ENCODE measurements around the gene TCF20.

The TCF20 gene

DNA sequence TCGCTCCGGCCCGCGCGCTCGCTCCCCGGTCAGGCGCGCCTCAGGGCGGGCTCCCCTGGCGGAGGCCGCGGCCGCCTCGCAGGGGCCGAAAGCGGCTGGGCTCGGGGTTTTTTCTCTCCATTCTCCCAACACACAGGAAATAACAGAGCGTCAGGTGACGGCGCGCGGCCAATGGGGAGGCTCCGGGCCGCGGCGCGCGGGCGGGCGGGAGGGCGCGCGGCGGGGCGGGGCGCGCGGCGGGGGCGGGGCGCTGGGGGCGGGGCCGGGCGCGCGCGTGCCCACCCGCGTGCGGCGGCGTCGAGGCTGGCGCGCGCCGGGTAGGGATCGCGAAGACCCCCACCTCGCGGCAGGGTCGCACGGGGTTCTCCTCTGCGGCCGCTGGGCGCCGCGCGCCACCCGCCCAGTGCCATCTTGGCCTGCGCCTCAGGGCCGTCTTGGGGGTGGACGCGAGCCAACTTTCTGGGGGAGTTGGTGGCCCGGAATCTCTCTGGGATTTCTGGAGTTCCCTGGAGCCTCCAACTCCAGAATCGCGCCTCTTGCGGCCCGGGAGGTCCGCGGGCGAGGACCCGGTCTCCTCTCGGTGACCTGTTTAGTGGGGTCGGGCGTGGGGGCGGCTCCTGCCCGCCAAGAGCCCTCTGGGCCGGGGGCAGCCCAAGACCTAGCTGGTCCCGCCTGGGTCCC is at the start of gene TCF20:
Gene TCF20 (minus strand): TSS at position 144 of the 681 bp plus-strand sequence. CDS start 55,348 bp downstream, outside the sequence.
- peak; percentile 63 for DNase-seq (ENCODE audit: low read depth)

DNA sequence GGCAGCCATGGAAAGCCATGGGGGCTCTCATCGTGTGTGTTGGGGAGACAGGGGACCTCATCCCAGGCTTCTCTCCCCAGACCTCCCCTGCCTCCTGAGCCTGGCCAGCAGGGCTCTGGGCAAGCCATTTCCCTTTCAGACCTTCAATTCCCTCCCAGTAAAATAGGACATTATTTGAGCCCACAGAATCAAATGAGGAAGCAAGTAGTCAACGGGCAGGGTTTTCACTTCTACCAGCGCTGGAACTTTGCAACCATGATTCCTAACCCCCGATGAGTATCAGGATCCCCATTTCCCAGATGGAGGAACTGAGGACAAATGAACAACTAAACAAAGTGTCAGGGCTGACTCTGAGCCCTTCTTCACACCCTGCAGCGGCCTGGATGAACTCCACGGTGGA is 48.9 kb upstream of the TCF20 start:
- no peak for DNase-seq (ENCODE audit: low read depth)

DNA sequence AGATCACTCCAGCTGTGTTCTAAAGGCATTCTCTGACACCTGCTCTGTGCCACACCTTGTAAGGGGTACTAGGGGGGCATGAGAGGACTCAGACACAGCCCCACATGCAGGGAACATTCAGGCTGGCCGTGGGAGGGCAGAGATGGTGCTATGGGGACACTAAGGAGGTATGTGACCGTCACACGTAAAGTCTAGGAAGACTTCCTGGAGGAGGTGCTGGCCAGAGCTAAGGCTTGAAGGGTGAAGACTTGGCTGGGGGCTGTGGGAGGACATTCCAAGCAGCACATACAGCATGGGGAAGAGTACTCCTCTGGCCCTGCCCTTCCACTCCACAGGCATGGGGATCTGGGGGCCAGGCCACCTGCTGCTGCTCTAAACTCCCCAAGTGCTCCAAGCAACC is 48.5 kb upstream of the TCF20 start:
- DNase-seq (ENCODE audit: low read depth), result no peak

DNA sequence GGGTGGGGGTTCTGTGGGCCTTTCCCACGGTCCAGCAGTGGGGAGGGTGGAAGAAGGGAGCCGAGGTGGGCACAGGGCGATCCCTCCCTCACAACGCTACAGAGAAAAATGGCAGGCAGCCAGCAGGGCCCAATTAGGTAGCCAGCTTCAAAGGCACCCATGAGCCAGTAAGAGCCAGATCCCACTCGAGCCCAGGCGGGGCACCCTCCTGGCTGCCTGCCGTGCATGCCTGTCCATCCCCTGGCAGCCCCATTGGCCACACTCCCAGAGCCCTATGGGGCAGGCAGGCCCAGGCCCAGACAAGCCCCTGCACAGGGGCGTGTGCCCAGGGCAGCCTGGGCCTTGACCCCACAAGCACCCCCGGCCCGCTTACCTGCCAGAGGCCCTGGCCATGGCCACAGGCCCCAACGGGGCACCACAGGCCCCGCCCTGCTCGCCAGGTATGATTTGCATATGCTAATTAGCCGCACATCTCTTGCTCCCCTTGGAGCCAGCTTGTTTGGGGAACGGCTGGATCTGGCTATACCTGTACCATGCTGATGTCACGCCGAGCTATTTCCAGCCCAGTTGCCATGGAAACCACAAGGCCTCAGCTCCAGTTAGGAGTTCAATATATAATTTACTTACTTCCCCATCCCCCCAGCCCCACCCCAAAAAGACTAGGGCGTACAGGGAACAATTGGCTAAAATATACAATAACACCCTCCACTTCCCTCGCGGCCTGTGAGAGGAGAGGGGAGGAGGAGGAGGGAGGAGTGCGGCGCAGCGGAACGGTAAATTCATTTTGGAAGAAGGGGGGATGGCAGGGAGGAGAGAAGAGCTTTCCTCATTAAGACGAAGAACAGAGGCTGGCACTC is 47.5 kb upstream of the TCF20 start:
- DNase-seq (ENCODE audit: low read depth), result no peak

- DNase-seq (ENCODE audit: low read depth), result peak; percentile 9
Measured at GRCh38 chr22:42317008-42317407, 46.6 kb upstream of the TCF20 start.

DNA sequence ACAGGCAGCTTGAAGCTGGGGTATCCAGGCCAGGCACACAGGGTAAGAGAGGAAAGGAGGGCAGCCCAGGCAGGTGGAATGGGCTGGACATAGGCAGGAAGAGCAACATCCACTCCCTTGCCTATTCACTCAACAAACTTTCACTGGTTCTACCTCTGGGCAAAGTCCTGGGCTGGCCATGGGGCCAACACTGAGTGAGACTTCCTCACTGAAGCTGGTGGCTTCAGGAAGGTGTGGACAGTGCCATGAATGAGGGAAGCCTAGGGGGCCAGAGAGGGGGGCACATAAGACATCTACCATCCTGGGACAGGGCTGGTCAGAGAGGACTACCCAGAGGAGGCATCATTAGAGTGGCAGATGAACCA is 44.9 kb upstream of the TCF20 start:
- no peak for DNase-seq (ENCODE audit: low read depth)

DNA sequence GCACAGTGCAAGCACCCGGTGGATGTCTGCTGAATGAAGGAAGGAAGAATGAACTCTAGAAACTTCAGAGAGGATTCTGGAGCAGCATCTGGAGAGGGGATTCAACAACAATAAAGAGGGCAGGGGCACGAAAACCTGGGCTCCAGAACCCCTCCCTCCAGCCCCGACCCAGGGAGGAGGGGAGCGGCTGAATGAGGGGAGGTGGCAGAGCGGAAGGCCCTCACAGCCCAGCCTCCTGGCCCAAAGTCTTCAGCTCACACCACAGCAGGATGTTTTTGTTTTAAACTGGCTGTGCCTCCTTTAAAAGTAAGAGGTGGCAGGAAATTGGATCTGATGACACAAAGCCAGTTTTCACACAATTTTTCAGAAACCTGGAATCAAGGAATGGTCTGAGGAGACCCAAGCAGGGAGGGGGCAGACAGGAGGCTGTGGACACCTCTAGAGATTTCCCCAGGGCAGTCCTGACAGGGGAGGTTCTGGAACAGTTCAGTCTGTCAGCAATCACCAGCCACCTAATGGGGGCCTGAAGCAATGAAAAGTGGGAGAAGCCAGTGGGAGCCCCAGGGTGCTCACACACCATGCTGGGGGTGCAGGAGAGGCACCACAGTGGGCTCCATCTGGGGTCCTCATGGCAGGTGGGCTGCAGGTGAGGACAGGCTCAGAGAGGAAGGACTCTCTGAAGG is 44.4 kb upstream of the TCF20 start:
- no peak for DNase-seq (ENCODE audit: low read depth)

DNA sequence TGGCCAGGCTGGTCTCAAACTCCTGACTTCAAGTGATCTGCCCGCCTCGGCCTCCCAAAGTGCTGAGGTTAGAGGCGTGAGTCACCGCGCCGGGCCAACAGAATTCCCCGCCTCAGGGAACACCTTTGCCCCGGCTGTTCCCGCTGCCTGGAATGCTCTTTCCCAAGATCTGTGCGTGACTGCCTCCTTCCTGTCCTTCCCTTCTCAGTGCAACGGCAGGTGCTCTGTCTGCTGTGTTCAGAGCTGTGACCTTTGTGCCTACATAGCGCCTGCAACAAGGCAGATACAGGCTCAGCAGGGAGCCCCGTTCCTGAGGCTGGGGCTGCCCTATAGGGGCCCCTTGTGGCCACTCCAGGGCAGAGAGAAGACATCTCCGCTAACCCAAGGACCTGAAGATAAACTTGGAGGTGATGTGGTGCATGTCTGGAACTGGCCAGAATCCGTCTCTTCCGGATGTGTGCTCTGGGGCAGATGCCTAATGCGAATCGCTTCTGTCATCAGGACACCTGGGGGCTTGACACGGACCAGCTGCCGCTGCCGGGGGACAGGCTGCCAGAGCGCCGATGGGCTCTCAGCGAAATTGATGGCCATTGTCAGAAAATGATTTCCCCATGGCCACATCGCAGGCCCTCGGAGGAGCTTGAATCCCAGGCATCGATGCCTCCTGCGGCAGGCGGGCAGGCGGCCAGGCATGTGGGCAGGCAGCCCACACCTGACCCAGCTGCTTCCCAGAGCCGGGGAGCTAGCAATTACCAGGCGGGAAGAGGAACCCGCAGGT is 43.5 kb upstream of the TCF20 start:
- no peak for DNase-seq (ENCODE audit: low read depth)

DNA sequence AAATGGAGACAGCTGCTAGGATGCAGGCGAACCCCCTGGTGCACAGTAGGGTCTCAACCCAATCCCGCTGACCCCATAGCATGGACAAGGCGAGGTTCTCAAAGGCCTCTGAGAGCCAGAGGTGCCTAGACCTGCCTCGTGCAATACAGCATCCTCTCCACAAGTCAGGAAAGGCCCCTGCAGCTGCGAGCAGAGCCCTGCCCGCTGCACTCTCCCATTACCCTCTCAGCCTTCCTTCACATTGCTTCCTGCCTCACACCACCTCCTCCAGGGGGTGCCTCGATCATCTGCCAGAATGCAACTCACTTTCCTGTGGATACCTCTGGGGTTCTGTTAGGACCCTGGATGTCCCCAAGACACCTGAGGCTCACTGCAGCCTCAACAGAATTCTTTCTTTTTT is 42.8 kb upstream of the TCF20 start:
- DNase-seq (ENCODE audit: low read depth), result no peak

DNA sequence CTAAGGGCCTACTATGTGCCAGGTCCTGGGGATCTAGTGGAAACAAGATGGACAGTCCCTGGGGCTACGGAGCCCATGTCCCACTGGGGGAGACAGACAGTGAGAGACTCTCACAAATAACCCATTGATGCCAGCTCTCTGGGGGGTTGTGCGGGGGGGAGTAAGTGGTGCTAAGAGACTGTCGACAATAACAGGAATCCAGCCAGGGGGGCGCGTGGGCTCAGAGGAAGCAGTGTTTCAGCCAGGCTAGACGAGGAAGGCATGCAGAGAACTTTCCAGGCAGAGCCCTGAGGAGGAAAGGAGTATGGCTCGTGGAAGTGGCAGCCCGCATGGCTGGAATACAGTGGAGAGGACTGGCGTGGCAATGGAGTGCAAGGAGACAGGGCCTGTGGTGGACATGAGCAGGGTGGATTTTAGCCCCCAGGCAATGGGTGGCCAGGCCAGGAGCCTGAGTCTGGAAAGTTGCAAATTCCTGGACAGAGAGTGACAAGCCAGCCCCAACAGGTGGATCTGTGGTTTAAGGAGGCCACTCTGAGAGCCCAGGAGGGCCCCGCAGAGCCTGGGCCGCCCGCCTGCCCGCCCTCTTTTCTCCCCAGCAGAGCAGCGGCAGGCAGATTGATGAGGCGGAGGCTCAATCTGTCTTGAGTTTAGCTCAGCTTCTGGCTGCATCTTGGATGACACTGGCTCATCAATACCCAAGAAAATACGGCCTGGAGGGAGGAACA is 40.0 kb upstream of the TCF20 start:
- no peak for DNase-seq (ENCODE audit: low read depth)

- no peak for DNase-seq (ENCODE audit: low read depth)
Measured at GRCh38 chr22:42309865-42310264, 39.4 kb upstream of the TCF20 start.

DNA sequence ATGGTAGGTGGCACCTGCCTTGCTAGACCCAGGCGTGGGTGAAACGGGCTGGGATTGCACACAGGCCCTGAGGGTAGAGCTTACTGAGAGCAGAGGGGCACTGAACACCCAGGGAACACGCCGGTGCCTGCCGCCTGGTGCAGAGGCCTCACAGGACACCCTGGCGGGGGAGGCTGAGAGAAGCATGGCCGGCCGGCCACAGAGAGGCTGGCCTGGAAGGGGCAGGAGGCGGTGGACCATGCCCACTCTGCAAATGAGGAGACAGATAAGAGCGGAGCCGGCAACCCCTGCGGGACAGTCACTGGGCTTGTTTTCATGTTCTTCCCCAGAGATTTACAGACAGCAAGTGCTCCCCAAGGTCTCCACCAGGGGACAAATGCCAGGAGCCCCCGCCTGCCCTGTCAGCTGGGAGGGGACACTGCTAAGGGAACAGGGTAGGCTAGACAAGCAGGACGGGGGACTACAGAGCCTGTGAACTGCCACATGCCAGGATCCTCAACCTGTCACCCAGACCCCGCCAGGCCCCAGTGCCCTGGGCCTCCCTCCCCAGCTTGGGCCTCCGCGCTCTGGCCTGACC is 38.5 kb upstream of the TCF20 start:
- no peak for DNase-seq (ENCODE audit: low read depth)

DNA sequence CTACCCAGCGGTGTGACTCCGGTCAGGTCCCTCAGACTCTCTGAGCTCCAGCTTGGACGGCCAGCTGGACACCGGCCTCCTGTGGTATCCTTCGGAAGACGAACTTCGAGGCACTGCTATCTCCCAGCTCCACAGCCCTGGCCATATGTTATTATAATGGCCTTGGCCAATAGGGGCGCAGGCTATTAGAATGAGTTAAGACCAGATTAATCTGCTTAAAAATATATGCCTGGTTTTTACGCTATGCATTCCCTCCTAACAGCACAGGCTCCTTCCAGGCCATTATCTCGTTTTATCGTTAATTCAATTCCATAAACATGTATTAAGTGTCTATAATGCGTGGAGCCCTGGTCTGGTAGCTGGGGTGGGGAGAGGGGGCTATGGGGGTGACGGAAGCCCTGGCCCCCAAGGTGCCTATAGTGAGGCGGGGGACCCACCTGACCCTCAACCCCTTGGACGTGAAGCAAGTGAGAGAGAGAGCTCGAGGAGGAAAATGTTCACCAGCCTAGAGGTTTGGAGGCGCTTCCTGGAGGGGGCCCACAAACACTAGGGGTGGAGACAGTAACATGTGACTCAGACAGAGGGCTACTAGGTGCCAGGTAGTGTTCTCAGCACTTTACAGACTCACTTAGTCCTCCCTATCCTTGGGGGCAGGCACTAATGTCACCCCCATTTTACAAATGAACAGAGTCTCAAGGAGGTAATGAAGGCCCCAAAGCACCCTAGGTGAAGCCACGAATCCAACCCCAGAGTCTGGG is 37.5 kb upstream of the TCF20 start:
- DNase-seq (ENCODE audit: low read depth), result no peak

GRCh38 chr22:42306010-42306409 is 35.6 kb upstream of the TCF20 start:
- DNase-seq (ENCODE audit: low read depth), result no peak

GRCh38 chr22:42304324-42304790 is 33.9 kb upstream of the TCF20 start:
- no peak for DNase-seq (ENCODE audit: low read depth)

DNA sequence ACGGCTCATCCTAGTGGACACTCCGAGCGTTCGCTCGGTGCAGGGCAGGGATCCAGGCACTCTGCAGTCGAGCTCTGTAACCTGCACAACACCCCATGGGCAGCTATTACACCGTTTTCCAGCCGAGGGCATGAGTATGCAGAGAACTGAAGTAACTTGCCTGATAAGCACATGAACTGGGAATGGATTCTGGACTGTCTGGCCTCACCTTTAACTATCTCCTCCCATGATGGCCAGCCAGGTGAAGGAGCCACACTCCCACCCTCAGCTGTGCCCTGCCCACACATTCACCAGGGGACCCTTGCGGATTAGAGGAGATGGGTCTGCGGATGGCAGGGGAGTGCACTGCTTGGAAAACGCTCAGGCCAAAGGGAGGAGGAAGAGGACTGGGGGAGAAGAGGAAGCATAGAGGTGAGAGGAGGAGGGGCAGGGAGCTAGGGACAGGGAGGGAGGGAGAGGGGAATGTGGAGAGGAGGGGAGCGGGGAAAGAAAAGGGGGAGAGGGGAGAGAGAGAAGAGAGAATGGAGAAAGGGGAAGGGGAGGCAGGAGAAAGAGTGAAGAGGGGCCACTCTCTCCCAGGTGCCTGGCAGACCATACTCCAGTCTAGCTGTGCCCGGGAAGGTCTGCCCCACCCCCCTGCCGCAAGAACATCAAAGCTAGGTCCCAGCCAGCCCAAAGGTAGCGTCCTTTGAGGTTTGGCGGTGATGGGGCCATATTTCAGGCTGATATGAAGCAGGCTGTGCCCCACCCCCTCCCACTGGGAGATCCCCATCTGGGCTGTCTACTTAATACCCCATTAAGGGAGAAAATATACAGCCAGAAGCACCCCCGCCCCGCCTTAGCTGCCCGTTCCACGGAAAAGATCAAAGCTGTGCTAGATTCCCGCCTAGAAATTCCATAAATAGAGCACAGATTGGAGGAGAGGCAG is 33.2 kb upstream of the TCF20 start:
- DNase-seq (ENCODE audit: low read depth), result no peak

DNA sequence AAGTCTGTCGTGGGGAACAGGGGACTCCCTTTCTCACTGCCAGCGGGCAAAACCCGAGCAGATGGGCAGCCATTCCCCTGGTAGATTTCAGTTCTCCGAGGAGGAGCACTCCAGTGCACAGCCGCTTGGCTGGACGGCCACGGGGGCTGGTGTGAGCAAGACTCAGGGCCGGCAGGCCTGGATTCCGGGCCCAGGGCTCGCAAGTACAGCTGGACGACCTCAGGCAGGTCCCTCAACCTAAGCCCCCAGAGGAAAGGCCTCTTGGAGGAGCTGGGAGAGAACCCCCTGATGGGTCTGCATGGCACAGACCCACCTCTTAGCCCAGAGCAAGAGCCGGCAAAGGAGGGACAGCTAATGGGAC is 31.3 kb upstream of the TCF20 start:
- DNase-seq (ENCODE audit: low read depth), result no peak

- DNase-seq (ENCODE audit: low read depth), result no peak
Measured at GRCh38 chr22:42301077-42301741, 30.8 kb upstream of the TCF20 start.
